HG03565 (cell line): ENCODE measurements around the gene ZMYND8.
"Not testable (repeated sequence)": the region's sequence is repeated elsewhere in the genome, so short reads cannot be mapped to it uniquely, and the experiment has no call there.

ENCODE experiments used
- ATAC-seq: cut with Tn5 transposase; IDR thresholded peaks from one replicate; pipeline ENCODE4 v1.9.1; 2021; ENCODE audit warnings: mild to moderate bottlenecking, moderate library complexity; ENCODE audit not compliant: unreplicated experiment

ZMYND8 gene

GRCh38 chr20:47356526-47357295 lies at the start of gene ZMYND8:
Gene ZMYND8 (minus strand): TSS chr20:47356699. CDS start chr20:47356670, 29 bp downstream.
- peak; percentile 31 for ATAC-seq

- no peak for ATAC-seq
Observed at GRCh38 chr20:47405775-47406325, 49.4 kb upstream of the ZMYND8 start.

GRCh38 chr20:47400685-47401084 lies 44.2 kb upstream of the ZMYND8 start:
- ATAC-seq, result no peak

GRCh38 chr20:47397652-47398301 lies 41.3 kb upstream of the ZMYND8 start:
- ATAC-seq, result no peak

GRCh38 chr20:47396762-47397476 lies 40.4 kb upstream of the ZMYND8 start:
- ATAC-seq, result no peak

- not testable (repeated sequence) for ATAC-seq
Observed at GRCh38 chr20:47393796-47394514, 37.5 kb upstream of the ZMYND8 start.

- no peak for ATAC-seq
Observed at GRCh38 chr20:47392721-47393073, 36.2 kb upstream of the ZMYND8 start.

- ATAC-seq, result no peak
Observed at GRCh38 chr20:47392015-47392720, 35.7 kb upstream of the ZMYND8 start.

GRCh38 chr20:47391276-47392010 lies 34.9 kb upstream of the ZMYND8 start:
- no peak for ATAC-seq

GRCh38 chr20:47389867-47390347 lies 33.4 kb upstream of the ZMYND8 start:
- ATAC-seq, result no peak

GRCh38 chr20:47385968-47386367 lies 29.5 kb upstream of the ZMYND8 start:
- not testable (repeated sequence) for ATAC-seq

- ATAC-seq, result no peak
Observed at GRCh38 chr20:47382746-47383415, 26.4 kb upstream of the ZMYND8 start.

GRCh38 chr20:47380481-47380880 lies 24.0 kb upstream of the ZMYND8 start:
- ATAC-seq, result no peak

GRCh38 chr20:47379433-47380150 lies 23.1 kb upstream of the ZMYND8 start:
- ATAC-seq, result no peak

- no peak for ATAC-seq
Observed at GRCh38 chr20:47377122-47377722, 20.7 kb upstream of the ZMYND8 start.

GRCh38 chr20:47376096-47376643 lies 19.7 kb upstream of the ZMYND8 start:
- ATAC-seq, result not testable (repeated sequence)

- ATAC-seq, result not testable (repeated sequence)
Observed at GRCh38 chr20:47374121-47374520, 17.6 kb upstream of the ZMYND8 start.
